GM21619 (cell line): Measurements from ENCODE around the gene KLF14.
"Not testable (repeated sequence)": the region's sequence is repeated elsewhere in the genome, so short reads cannot be mapped to it uniquely, and the experiment has no call there.

Experiments
- ATAC-seq: cut with Tn5 transposase; IDR thresholded peaks from one replicate; pipeline ENCODE4 v1.9.1; 2021; ENCODE audit not compliant: unreplicated experiment

The KLF14 gene

GRCh38 chr7:130733931-130734814, at the start of gene KLF14:
TSS of gene KLF14 (minus strand) at chr7:130734207. CDS start at chr7:130734033, 174 bp downstream.
- no peak for ATAC-seq

- ATAC-seq: no peak
These were observed 47.3 kb upstream of the KLF14 start for GRCh38 chr7:130781346-130781745.

- no peak for ATAC-seq
These were observed 43.4 kb upstream of the KLF14 start for GRCh38 chr7:130777426-130777825.

GRCh38 chr7:130772456-130772855, 38.4 kb upstream of the KLF14 start:
- not testable (repeated sequence) for ATAC-seq

- ATAC-seq: no peak
These were observed 34.8 kb upstream of the KLF14 start for GRCh38 chr7:130768854-130769253.

GRCh38 chr7:130764569-130764968, 30.6 kb upstream of the KLF14 start:
- ATAC-seq: not testable (repeated sequence)

GRCh38 chr7:130758429-130759056, 24.5 kb upstream of the KLF14 start:
- no peak for ATAC-seq

- ATAC-seq: no peak
These were observed 22.3 kb upstream of the KLF14 start for GRCh38 chr7:130756316-130756715.

GRCh38 chr7:130752424-130752823, 18.4 kb upstream of the KLF14 start:
- ATAC-seq: no peak

GRCh38 chr7:130750755-130751154, 16.7 kb upstream of the KLF14 start:
- no peak for ATAC-seq

- no peak for ATAC-seq
These were observed 14.8 kb upstream of the KLF14 start for GRCh38 chr7:130748531-130749389.

- ATAC-seq: no peak
These were observed 7.5 kb upstream of the KLF14 start for GRCh38 chr7:130741331-130741995.

- no peak for ATAC-seq
These were observed 6.6 kb upstream of the KLF14 start for GRCh38 chr7:130740606-130741005.

- no peak for ATAC-seq
These were observed 2.4 kb upstream of the KLF14 start for GRCh38 chr7:130736298-130736900.

- ATAC-seq: no peak
These were observed 1.1 kb upstream of the KLF14 start for GRCh38 chr7:130734815-130735716.

- no peak for ATAC-seq
These were observed 752 bp downstream of the KLF14 start for GRCh38 chr7:130732980-130733930.

GRCh38 chr7:130723784-130724183, 10.2 kb downstream of the KLF14 start:
- no peak for ATAC-seq
